NB4 (cell line): ENCODE measurements around the gene TFAP2A.

ENCODE experiments used
- DNase-seq: peaks from one replicate; pipeline ENCODE4 v3.0.0; 2010; ENCODE audit warnings: low read depth
- H3K4me3 ChIP-seq: one replicate; pipeline ENCODE4 v1.5.1; 2011; ENCODE audit warnings: mild to moderate bottlenecking, low read depth, low read length, moderate library complexity
- CTCF ChIP-seq: IDR thresholded peaks from one replicate; pipeline ENCODE4 v1.5.1; 2012; ENCODE audit warnings: low read depth, low read length
- MAX ChIP-seq: IDR thresholded peaks from 2 replicates; pipeline ENCODE4 v1.6.1; 2011; ENCODE audit warnings: low read depth, low read length
- MYC ChIP-seq: IDR thresholded peaks from 2 replicates; pipeline ENCODE4 v1.6.1; 2011; ENCODE audit warnings: low read depth, low read length
- POLR2A ChIP-seq: IDR thresholded peaks from 2 replicates; pipeline ENCODE4 v1.6.1; 2011; ENCODE audit warnings: mild to moderate bottlenecking; ENCODE audit not compliant: insufficient read length; ENCODE audit errors: extremely low read depth

Gene TFAP2A

GRCh38 chr6:10351791-10352190 is 63.1 kb downstream of the TFAP2A start:
- H3K4me3 ChIP-seq = no peak overlapping the region
- DNase-seq = no peak
- TF ChIP-seq MAX = no peak
- TF ChIP-seq POLR2A = no peak
- no peak for TF ChIP-seq MYC
- TF ChIP-seq CTCF = no peak

DNA sequence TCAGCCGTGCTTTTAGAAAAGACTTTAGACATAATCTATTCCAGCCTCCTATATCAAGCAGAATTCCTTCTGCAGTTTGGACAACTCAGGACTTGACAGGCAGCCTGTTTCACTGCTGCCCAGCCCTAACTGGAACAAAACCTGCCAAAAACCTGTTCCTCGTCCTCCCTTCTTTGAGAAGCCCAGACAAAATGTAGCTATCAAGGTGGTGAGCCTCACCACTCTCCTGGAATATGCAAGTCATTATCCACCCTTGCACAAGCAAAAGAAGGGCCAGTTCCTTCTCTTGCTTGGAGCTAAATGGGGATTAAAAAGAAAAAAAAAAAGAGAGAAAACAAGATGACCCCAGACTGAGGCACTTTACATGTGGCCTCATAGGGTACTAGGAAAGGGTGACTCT is 64.2 kb downstream of the TFAP2A start:
- H3K4me3 ChIP-seq = no peak overlapping the region
- no peak for DNase-seq
- TF ChIP-seq MAX = no peak
- TF ChIP-seq MYC = no peak
- TF ChIP-seq POLR2A = no peak
- no peak for TF ChIP-seq CTCF

DNA sequence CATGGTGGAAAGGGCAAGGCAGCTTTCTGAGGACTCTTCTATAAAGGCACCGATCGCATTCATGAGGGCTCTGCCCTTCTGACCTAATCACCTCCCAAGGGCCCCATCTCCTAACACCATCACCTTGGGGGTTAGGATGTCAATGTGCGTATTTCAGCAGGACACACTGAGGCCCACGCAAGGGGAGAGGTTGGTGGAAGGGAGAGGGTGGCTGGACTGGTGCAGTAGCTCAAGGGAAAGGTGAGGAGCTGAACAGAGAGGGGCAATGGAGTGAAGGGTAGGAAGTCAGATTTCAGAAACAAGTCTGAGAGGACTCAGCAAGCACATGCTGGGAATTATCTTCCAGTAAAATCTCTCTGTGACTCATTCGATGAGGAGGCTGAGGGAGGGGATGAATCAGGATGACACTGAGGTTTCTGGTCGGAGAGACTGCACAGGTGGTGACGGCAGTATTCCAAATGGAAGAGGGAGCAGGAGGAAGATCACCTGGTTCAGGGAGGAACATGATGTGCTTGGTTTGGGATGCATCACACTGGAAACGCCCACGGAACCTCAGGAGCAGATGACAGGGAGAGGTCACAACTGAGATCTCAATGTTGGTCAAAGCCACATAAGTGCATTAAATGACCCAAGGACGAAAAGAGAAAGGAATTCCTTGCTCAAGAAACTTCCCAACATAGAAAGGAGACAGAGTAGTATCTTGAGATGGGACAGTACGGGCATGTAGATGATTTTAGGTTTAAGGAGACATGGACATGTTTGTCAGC is 67.1 kb downstream of the TFAP2A start:
- no peak overlapping the region for H3K4me3 ChIP-seq
- no peak for DNase-seq
- TF ChIP-seq POLR2A = no peak
- no peak for TF ChIP-seq MAX
- TF ChIP-seq MYC = no peak
- TF ChIP-seq CTCF = no peak
